NCI-H2196 (cell line): Measurements from ENCODE around the gene PCDHGA9.
"Not testable (repeated sequence)": the region's sequence is repeated elsewhere in the genome, so short reads cannot be mapped to it uniquely, and the experiment has no call there.

Experiments
- DNase-seq: peaks from one replicate; lab custom pipeline; 2025; ENCODE audit not compliant: unreplicated experiment; lab: John Stamatoyannopoulos, UW

Gene PCDHGA9

DNA sequence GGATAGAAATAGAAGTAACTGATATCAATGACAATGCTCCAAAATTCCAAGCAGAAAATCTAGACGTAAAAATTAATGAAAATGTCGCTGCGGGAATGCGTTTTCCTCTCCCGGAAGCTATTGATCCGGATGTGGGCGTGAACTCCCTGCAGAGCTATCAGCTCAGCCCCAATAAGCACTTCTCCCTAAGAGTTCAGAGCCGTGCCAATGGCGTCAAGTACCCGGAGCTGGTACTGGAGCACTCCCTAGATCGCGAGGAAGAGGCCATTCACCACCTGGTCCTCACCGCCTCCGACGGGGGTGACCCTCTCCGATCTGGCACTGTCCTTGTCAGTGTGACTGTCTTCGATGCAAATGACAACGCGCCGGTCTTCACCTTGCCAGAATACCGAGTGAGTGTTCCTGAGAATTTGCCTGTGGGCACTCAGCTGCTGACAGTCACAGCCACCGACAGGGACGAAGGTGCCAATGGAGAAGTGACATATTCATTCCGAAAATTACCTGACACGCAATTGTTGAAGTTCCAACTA is 11.0 kb downstream of the PCDHGA9 start:
- DNase-seq, result no peak

DNA sequence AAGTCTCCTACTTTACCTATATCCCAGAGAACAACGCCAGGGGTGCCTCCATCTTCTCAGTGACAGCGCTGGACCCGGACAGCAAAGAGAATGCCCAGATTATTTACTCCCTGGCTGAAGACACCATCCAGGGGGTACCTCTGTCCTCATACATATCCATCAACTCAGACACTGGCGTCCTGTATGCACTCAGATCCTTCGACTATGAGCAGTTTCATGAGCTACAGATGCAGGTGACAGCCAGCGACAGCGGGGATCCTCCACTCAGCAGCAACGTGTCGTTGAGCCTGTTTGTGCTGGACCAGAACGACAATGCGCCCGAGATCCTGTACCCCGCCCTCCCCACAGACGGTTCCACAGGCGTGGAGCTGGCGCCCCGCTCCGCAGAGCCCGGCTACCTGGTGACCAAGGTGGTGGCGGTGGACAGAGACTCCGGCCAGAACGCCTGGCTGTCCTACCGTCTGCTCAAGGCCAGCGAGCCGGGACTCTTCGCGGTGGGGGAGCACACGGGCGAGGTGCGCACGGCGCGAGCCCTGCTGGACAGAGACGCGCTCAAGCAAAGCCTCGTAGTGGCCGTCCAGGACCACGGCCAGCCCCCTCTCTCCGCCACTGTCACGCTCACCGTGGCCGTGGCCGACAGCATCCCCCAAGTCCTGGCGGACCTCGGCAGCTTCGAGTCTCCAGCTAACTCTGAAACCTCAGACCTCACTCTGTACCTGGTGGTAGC is 12.1 kb downstream of the PCDHGA9 start:
- DNase-seq, result not testable (repeated sequence)

DNA sequence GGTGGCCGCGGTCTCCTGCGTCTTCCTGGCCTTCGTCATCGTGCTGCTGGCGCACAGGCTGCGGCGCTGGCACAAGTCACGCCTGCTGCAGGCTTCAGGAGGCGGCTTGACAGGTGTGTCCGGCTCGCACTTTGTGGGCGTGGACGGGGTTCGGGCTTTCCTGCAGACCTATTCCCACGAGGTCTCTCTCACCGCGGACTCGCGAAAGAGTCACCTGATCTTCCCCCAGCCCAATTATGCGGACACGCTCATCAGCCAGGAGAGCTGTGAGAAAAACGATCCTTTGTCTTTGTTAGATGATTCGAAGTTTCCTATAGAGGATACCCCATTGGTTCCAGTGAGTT is 12.7 kb downstream of the PCDHGA9 start:
- not testable (repeated sequence) for DNase-seq

DNA sequence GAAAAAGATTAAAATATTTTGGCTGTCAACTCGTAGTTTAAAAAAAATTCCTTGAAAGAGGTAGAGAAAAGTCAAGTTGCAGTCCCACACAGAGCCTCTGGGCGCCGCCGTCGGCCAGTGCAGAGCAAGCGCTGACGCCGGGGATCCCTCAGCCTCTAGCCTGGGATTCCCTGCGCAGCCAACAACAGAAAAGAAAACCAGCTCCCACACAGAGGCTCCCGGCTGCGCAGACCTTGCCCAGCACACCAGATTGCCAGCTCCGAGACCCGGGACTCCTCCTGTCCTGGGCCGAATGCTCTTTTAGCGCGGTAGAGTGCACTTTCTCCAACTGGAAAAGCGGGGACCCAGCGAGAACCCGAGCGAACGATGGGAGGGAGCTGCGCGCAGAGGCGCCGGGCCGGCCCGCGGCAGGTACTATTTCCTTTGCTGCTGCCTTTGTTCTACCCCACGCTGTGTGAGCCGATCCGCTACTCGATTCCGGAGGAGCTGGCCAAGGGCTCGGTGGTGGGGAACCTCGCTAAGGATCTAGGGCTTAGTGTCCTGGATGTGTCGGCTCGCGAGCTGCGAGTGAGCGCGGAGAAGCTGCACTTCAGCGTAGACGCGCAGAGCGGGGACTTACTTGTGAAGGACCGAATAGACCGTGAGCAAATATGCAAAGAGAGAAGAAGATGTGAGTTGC is 15.1 kb downstream of the PCDHGA9 start, which contains the start of gene PCDHGB7:
Gene PCDHGB7 (plus strand): TSS at position 184 of the 679 bp plus-strand sequence. CDS start 183 bp downstream, at position 367.
- DNase-seq, result not testable (repeated sequence)

DNA sequence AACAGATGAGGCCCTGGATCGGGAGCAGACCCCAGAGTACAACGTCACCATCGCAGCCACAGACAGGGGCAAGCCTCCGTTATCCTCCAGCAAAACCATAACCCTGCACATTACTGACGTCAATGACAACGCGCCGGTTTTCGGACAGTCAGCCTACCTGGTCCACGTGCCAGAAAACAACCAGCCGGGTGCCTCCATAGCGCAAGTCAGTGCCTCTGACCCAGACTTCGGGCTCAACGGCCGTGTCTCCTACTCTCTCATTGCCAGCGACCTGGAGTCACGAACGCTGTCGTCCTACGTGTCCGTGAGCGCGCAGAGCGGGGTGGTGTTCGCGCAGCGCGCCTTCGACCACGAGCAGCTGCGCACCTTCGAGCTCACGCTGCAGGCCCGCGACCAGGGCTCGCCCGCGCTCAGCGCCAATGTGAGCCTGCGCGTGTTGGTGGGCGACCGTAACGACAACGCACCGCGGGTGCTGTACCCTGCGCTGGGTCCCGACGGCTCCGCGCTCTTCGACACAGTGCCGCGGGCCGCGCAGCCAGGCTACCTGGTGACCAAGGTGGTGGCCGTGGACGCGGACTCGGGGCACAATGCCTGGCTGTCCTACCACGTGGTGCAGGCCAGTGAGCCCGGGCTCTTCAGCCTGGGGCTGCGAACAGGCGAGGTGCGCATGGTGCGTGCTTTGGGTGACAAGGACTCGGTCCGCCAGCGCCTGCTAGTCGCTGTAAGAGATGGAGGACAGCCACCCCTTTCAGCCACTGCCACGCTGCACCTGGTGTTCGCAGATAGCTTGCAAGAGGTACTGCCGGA is 16.7 kb downstream of the PCDHGA9 start:
- DNase-seq, result no peak

DNA sequence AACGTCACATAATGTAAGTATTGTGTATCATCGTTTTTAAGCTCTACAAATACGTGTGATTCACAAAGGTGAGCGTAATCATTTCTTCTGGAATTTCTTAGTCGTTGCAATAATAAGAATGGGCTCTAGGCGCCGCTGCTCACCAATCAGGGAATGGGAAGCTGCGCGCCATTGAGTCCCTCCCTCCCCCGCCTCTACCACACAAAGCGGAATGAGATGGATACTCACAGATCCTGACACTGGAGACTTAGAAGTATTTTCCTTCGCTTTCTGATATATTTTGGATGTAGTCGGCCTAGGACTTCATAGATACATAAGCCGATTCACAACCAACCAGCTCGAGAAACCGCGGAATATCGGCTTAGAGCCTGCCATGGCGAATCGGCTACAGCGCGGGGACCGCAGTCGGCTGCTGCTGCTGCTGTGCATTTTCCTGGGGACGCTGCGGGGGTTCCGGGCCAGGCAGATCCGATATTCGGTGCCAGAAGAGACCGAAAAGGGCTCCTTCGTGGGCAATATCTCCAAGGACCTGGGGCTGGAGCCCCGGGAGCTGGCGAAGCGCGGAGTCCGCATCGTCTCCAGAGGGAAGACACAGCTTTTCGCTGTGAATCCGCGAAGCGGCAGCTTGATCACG is 18.4 kb downstream of the PCDHGA9 start, which contains the start of gene PCDHGA11:
Gene PCDHGA11 (plus strand): TSS at position 197 of the 634 bp plus-strand sequence. CDS start 177 bp downstream, at position 374.
- no peak for DNase-seq

DNA sequence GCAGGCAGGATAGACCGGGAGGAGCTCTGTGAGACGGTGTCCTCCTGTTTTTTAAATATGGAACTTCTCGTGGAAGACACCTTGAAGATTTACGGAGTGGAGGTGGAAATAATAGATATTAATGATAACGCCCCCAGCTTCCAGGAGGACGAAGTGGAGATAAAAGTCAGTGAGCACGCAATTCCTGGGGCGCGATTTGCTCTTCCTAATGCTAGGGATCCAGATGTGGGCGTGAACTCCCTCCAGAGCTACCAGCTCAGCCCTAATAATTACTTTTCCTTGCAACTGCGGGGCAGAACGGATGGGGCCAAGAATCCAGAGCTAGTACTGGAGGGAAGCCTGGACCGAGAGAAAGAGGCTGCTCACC is 18.9 kb downstream of the PCDHGA9 start:
- no peak for DNase-seq

DNA sequence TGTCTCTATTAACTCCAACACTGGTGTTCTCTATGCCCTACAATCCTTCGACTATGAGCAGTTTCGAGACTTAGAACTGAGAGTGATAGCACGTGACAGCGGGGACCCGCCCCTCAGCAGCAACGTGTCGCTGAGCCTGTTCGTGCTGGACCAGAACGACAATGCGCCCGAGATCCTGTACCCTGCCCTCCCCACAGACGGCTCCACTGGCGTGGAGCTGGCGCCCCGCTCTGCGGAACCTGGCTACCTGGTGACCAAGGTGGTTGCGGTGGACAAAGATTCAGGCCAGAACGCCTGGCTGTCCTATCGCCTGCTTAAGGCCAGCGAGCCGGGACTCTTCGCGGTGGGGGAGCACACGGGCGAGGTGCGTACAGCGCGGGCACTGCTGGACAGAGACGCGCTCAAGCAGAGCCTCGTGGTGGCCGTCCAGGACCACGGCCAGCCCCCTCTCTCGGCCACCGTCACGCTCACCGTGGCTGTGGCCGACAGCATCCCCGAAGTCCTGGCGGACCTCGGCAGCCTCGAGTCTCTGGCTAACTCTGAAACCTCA is 20.2 kb downstream of the PCDHGA9 start:
- no peak for DNase-seq

DNA sequence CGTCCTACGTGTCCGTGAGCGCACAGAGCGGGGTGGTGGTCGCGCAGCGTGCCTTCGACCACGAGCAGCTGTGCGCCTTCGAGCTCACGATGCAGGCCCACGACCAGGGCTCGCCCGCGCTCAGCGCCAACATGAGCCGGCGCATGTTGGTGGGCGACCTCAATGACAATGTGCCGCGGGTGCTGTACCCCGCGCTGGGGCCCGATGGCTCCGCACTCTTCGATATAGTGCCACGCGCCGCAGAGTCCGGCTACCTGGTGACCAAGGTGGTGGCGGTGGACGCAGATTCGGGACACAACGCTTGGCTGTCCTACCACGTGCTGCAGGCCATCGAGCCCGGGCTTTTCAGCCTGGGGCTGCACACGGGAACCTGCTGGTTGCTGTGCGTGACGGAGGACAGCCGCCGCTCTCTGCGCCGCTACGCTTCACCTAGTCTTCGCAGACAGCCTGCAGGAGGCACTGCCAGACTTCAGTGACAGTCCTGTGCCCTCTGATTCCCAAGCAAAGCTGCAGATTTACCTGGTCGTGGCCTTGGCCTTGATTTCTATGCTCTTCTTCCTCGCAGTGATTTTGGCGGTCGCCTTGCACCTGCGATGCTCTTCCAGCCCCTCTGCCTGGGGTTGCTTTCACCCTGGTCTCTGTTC is 25.3 kb downstream of the PCDHGA9 start:
- DNase-seq, result no peak

DNA sequence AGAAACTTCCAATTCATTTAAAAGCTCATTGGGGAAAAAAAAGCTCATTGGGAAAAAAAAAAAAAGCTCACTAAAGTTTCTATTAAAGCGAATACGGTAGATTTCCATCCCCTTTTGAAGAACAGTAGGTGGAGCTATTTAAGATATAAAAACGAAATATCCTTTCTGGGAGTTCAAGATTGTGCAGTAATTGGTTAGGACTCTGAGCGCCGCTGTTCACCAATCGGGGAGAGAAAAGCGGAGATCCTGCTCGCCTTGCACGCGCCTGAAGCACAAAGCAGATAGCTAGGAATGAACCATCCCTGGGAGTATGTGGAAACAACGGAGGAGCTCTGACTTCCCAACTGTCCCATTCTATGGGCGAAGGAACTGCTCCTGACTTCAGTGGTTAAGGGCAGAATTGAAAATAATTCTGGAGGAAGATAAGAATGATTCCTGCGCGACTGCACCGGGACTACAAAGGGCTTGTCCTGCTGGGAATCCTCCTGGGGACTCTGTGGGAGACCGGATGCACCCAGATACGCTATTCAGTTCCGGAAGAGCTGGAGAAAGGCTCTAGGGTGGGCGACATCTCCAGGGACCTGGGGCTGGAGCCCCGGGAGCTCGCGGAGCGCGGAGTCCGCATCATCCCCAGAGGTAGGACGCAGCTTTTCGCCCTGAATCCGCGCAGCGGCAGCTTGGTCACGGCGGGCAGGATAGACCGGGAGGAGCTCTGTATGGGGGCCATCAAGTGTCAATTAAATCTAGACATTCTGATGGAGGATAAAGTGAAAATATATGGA is 27.9 kb downstream of the PCDHGA9 start, which contains the start of gene PCDHGA12:
Gene PCDHGA12 (plus strand): TSS at position 176 of the 782 bp plus-strand sequence. CDS start 253 bp downstream, at position 429.
- DNase-seq, result no peak

DNA sequence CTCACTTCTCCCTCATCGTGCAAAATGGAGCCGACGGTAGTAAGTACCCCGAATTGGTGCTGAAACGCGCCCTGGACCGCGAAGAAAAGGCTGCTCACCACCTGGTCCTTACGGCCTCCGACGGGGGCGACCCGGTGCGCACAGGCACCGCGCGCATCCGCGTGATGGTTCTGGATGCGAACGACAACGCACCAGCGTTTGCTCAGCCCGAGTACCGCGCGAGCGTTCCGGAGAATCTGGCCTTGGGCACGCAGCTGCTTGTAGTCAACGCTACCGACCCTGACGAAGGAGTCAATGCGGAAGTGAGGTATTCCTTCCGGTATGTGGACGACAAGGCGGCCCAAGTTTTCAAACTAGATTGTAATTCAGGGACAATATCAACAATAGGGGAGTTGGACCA is 28.7 kb downstream of the PCDHGA9 start:
- DNase-seq, result no peak

DNA sequence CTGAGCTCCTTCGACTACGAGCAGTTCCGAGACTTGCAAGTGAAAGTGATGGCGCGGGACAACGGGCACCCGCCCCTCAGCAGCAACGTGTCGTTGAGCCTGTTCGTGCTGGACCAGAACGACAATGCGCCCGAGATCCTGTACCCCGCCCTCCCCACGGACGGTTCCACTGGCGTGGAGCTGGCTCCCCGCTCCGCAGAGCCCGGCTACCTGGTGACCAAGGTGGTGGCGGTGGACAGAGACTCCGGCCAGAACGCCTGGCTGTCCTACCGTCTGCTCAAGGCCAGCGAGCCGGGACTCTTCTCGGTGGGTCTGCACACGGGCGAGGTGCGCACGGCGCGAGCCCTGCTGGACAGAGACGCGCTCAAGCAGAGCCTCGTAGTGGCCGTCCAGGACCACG is 29.7 kb downstream of the PCDHGA9 start:
- DNase-seq, result not testable (repeated sequence)

DNA sequence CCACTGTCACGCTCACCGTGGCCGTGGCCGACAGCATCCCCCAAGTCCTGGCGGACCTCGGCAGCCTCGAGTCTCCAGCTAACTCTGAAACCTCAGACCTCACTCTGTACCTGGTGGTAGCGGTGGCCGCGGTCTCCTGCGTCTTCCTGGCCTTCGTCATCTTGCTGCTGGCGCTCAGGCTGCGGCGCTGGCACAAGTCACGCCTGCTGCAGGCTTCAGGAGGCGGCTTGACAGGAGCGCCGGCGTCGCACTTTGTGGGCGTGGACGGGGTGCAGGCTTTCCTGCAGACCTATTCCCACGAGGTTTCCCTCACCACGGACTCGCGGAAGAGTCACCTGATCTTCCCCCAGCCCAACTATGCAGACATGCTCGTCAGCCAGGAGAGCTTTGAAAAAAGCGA is 30.1 kb downstream of the PCDHGA9 start:
- not testable (repeated sequence) for DNase-seq

DNA sequence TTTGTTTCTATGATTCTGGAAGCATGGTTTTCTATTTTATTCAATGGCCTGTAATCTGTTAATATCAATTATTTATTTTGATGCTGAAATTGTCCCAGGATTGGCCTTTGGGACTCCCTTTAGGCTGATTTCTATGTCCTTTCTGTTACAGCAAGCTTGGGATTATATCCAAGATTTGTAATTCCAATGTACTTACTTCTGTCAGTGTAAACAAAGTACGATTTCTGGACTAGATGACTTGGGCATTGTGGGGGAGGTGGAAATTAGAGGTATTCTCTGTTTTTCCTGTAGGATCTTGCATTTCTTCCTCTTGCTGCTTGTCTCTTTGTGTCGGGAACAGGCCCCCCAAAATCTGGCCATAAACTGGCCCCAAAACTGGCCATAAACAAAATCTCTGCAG is 31.4 kb downstream of the PCDHGA9 start:
- no peak for DNase-seq

DNA sequence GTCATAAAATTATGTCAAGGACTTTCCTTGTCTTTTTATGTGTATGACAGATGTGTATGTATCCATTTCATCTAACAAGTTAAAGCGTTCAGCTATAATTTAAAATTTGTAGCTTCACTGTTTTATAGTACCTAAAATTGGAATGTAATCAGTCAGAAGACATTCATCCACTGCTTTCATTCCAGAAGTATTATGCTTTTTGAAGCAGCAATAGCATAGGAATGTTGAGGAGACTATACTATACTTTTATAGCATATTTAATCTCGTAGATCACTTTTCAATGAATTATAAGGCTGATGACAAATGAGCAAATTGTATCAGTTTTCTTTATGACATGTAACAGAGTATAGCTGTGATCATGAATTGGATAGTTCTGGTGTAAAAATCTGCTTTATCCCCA is 34.6 kb downstream of the PCDHGA9 start:
- no peak for DNase-seq

DNA sequence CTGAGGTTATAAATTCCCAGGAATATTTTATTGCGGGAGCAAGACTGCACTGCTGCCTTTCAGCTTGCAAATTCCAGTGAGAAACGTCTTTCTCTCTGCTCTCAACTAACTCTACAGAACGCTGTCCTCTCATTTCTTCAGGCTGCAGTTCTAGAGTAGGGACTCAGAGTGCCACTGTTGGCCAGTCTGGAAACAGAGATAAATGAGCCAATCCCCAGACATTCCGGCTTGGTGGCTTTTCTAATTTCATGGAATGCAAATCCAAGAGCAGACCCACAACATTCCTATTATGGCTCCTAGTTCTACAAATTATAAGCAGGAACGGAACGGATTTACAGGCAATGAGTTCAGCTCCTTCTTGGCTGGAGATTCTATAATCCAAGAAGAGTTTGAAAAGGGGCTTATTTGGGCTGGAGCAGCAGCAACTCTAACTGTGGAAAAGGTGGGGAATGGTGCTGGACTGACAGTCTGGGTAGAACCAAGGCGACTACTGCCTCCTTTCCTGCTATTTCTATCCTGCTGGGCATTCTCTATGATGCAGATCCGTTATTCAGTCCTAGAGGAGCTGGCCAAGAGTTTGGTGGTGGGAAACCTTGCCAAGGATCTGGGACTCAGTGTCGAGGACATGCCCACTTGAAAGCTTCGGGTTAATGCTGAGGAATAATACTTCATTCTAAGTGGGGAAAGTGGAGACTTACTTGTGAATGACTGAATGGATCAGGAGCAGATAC is 37.0 kb downstream of the PCDHGA9 start:
- DNase-seq, result no peak

DNA sequence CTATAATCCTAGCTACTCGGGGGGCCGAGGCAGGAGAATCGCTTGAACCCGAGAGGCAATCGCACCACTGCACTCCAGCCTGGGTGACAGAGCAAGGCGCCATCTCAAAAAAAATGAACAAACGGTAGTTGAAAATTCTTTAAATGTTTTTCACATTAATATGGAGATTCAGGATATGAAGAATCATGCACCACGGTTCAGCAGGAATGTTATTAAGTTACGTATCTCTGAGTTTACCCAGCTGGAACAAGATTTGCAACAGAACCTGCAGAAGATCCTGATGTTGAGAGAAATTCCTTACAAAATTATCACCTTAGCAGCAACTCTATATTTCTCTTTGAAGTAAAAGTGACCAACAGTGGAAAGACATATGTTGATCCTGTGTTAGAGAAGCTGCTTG is 37.8 kb downstream of the PCDHGA9 start:
- no peak for DNase-seq

DNA sequence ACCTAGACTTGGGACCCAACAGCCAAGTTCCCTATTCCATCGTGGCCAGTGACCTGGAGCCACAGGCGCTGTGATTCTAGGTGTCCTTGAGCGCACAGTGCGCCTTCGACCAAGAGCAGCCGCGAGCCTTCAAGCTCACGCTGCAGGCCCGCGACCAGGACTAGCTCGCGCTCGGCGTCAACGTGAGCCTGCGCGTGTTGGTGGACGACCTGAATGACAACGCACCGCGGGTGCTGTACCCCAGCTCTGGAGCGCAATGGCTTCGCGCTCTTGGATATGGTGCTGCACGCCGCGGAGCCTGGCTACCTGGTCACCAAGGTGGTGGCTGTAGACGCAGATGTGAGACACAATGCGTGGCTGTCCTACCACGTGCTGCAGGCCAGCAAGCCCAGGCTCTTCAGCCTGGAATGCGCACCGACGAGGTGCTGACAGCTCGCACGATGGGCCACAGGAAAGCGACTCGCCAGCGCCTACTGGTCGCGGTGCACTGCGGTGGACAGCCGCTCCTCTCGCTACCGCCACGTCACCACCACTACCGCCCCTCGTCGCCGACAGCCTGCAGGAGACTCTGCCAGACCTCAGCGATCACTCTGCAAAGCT is 39.1 kb downstream of the PCDHGA9 start:
- no peak for DNase-seq
